Ovary (tissue), 9 donors: ENCODE data around the gene RPTOR. TPM values are rescaled to one million over a fixed set of nuclear protein-coding genes. Genes with fewer than 3 reads are reported as not detected.

ENCODE experiments used
- DNase-seq, 5 donors: peaks; one replicate each; pipeline ENCODE4 v3.0.0-alpha.2; 2019 to 2020
- H3K27ac ChIP-seq, 2 donors: fragments of 200-600 bp; one replicate each; pipeline versions ENCODE4 v1.5.1 to v1.8.0; 2019 to 2022
- H3K27me3 ChIP-seq: fragments of 200-600 bp; one replicate; pipeline ENCODE4 v1.8.0; 2022
- H3K36me3 ChIP-seq: fragments of 200-600 bp; sonication (generic); one replicate; pipeline ENCODE4 v1.5.1; 2019
- H3K4me1 ChIP-seq: one replicate; pipeline ENCODE4 v1.8.1; 2013; ENCODE audit warnings: mild to moderate bottlenecking, moderate library complexity; ENCODE audit not compliant: insufficient read depth
- H3K4me3 ChIP-seq: fragments of 200-600 bp; sonication (generic); one replicate; pipeline ENCODE4 v1.5.1; 2017
- H3K9me3 ChIP-seq, 2 donors: fragments of 200-600 bp in 1 of 2; sonication (generic) in 1 of 2; one replicate each; pipeline versions ENCODE4 v1.5.1 to v1.8.1; 2013 to 2019; ENCODE audit warnings: mild to moderate bottlenecking in 1 of 2, moderate library complexity in 1 of 2
- CTCF ChIP-seq, 3 donors: fragments of 450-650 bp in 2 of 3; fragments of 200-600 bp in 1 of 3; IDR thresholded peaks; one replicate each; pipeline versions ENCODE4 v1.5.1 to v1.8.0; 2016 to 2022; ENCODE audit warnings: antibody characterized with exemption in 3 of 3, mild to moderate bottlenecking in 1 of 3
- EP300 ChIP-seq: sonication (generic); formaldehyde crosslinking; IDR thresholded peaks from one replicate; pipeline ENCODE4 v1.6.1; 2017; ENCODE audit warnings: antibody characterized with exemption
- POLR2A ChIP-seq: fragments of 450-650 bp; IDR thresholded peaks from one replicate; pipeline ENCODE4 v1.6.1; 2017; ENCODE audit warnings: antibody characterized with exemption, mild to moderate bottlenecking, moderate library complexity
- WGBS, 3 donors: extraction: QIAGEN DNeasy Blood & Tissue Kit in 1 of 3; methylation state at CpG; one replicate each; pipeline versions ENCODE4 v1.1.5 to v1.1.7; 2013 to 2017; 5-methylcytosine and 5-hydroxymethylcytosine counted together
- intact Hi-C, 4 donors: fragments of 100-400 bp; cut with DNase I; formaldehyde crosslinking; loops; one replicate each; pipeline versions ENCODE4 v1.11.0 to v1.15.1; 2022 to 2023
- polyA plus RNA-seq, 2 donors: library from polyadenylated mRNA; stranded (reverse); fragments of 200-250 nt in 1 of 2; fragments of 350-450 nt in 1 of 2; fragmentation: Illumina TruSeq in 1 of 2; extraction: RNeasy Lipid Tissue Mini Kit (QIAGEN cat#74804) in 1 of 2; gene quantifications; one replicate each; pipeline ENCODE4 v1.2.3, GENCODE V29; 2013 to 2014
- total RNA-seq, 7 donors: library from RNA; depleted of rRNA in 2 of 7; stranded (reverse); fragments of >200 nt in 2 of 7; fragmentation: NEBNext Ultra II Directional in 3 of 7; extraction: Animal tissue kit (Norgen Biotek cat#: 25700) in 3 of 7; gene quantifications; one replicate each; pipeline versions ENCODE4 v1.1.0 to v1.2.4, GENCODE V29; 2016 to 2023
- donor health status: DM: no; HTN: no; CAD: no; lungs with moderate emphysema.
- donor health status: DM: no; HTN: no; CAD: no.
- donor health status: Bipolar disorder and iron deficiency.
- donor health status: DM: yes; HTN: yes; CAD: no.
- donor health status: DM: no; HTN: no; CAD: no.
- donor health status: DM: yes; HTN: yes; CAD: no.

The RPTOR gene
- total and polyA plus RNA-seq, 9 donors, result 11.1 to 41.9 (median 27.9) TPM

- no peaks in the 10 kb centered on the region for H3K27me3 ChIP-seq
- H3K9me3 ChIP-seq, result no peaks in the 10 kb centered on the region
- 93 to 95% (median 94%) methylated on average over 38 of the region's 38 CpGs for WGBS, 3 donors
- TF ChIP-seq EP300, result no peak
- no peak for TF ChIP-seq POLR2A
- no peak for TF ChIP-seq CTCF (IDR thresholded peaks at IDR 0.05)
- H3K27ac ChIP-seq, result no peak overlapping the region
- intact Hi-C loops, result no loop called here
- DNase-seq, result peak in 1 of 5 donors; percentile 24
- H3K4me1 ChIP-seq, result peaks cover 14% of the 10 kb centered on the region
- no peak overlapping the region for H3K4me3 ChIP-seq
- H3K36me3 ChIP-seq, result no peaks in the 10 kb centered on the region
Observed at GRCh38 chr17:80924807-80925610, 380.4 kb downstream of the RPTOR start.

GRCh38 chr17:80925688-80926335 is 381.2 kb downstream of the RPTOR start:
- Histone ChIP-seq H3K4me3 (no peak overlapping the region), H3K27ac (no peak overlapping the region), H3K4me1 (peaks cover 12% of the 10 kb centered on the region), H3K27me3 (no peaks in the 10 kb centered on the region), H3K36me3 (no peaks in the 10 kb centered on the region), H3K9me3 (no peaks in the 10 kb centered on the region)
- intact Hi-C loops, result no loop called here
- DNase-seq, result peak in 1 of 5 donors; percentile 25
- 85 to 89% (median 85%) methylated on average over 18 of the region's 18 CpGs for WGBS, 3 donors
- TF ChIP-seq EP300, result no peak
- no peak for TF ChIP-seq CTCF (IDR thresholded peaks at IDR 0.05)
- no peak for TF ChIP-seq POLR2A

GRCh38 chr17:80926591-80927250 is 382.1 kb downstream of the RPTOR start:
- intact Hi-C loops, result no loop called here
- no peak for TF ChIP-seq EP300
- DNase-seq, result no peak
- Histone ChIP-seq H3K27ac (no peak overlapping the region), H3K4me3 (no peak overlapping the region), H3K9me3 (no peaks in the 10 kb centered on the region), H3K36me3 (no peaks in the 10 kb centered on the region), H3K4me1 (peaks cover 4% of the 10 kb centered on the region), H3K27me3 (no peaks in the 10 kb centered on the region)
- WGBS, 3 donors, result 67 to 69% (median 68%) methylated on average over 15 of the region's 15 CpGs

- H3K36me3 ChIP-seq, result no peaks in the 10 kb centered on the region
- no peak overlapping the region for H3K27ac ChIP-seq
- no peaks in the 10 kb centered on the region for H3K27me3 ChIP-seq
- intact Hi-C loops, result no loop called here
- H3K9me3 ChIP-seq, result no peaks in the 10 kb centered on the region
- WGBS, 3 donors, result 49 to 56% (median 55%) methylated on average over 11 of the region's 11 CpGs
- no peak for TF ChIP-seq EP300
- TF ChIP-seq CTCF (IDR thresholded peaks at IDR 0.05), result no peak
- no peak for TF ChIP-seq POLR2A
- DNase-seq, result no peak
- H3K4me1 ChIP-seq, result no peaks in the 10 kb centered on the region
- H3K4me3 ChIP-seq, result no peak overlapping the region
Observed at GRCh38 chr17:80927791-80928216, 383.2 kb downstream of the RPTOR start.
